ENCODE data around the gene HMCN2.

DNA sequence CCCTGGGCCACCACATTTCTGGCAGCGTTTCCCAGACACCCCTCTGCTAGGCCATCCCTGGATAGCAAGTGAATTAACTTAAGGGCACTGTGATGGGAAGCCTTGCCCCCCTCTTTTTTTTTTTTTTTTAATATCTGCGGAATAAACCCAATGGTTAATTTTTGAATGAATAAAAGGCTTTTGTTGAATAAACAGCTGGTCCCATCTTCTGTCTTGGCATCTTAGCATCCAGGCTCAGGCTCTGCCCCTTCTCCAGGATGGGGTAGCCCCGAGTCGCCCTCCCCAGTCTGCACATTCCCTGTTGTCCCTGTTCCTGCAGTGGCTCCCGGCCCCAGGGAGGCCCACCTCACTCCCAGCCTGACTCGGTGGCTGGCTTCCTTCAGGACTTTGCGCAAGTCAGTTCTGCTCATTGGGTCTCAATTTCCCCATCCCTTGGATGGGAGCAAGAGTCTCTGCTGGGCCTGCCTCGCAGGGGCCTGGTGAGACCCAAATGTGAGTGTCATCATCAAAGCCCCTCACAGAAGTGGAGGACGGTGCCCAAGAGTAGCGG lies 29.0 kb upstream of the HMCN2 start:
- TF ChIP-seq, protein P1, sequence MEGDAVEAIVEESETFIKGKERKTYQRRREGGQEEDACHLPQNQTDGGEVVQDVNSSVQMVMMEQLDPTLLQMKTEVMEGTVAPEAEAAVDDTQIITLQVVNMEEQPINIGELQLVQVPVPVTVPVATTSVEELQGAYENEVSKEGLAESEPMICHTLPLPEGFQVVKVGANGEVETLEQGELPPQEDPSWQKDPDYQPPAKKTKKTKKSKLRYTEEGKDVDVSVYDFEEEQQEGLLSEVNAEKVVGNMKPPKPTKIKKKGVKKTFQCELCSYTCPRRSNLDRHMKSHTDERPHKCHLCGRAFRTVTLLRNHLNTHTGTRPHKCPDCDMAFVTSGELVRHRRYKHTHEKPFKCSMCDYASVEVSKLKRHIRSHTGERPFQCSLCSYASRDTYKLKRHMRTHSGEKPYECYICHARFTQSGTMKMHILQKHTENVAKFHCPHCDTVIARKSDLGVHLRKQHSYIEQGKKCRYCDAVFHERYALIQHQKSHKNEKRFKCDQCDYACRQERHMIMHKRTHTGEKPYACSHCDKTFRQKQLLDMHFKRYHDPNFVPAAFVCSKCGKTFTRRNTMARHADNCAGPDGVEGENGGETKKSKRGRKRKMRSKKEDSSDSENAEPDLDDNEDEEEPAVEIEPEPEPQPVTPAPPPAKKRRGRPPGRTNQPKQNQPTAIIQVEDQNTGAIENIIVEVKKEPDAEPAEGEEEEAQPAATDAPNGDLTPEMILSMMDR (conservative IDR thresholded peaks at IDR 0.05; ENCODE audit: low read length), result peak; percentile 9; the same call in 1 of the 2 replicates
- no peak for TF ChIP-seq EZH2phosphoT487 (IDR thresholded peaks at IDR 0.05; ENCODE audit: borderline replicate concordance)
